Endodermal cell (in vitro differentiated cells): Measurements from ENCODE around the gene VAV3. TPM values are rescaled to one million over a fixed set of nuclear protein-coding genes. Genes with fewer than 3 reads are reported as not detected.

Experiments used
- DNase-seq: peaks from one replicate; pipeline ENCODE4 v3.0.0-alpha.2; 2017
- H3K27ac ChIP-seq: 2 replicates; pipeline ENCODE4 v1.5.1; 2013; ENCODE audit warnings: mild to moderate bottlenecking, low read depth, low read length, moderate library complexity
- H3K27me3 ChIP-seq: 2 replicates; pipeline ENCODE4 v1.6.1; 2013; ENCODE audit warnings: mild to moderate bottlenecking, low read length, moderate library complexity; ENCODE audit not compliant: insufficient read depth, control insufficient read depth, poor library complexity, severe bottlenecking
- H3K36me3 ChIP-seq: 2 replicates; pipeline ENCODE4 v1.7.0; 2013; ENCODE audit warnings: mild to moderate bottlenecking, low read length, moderate library complexity; ENCODE audit not compliant: control insufficient read depth, insufficient read depth
- H3K4me1 ChIP-seq: one replicate; pipeline ENCODE4 v1.7.0; 2013; ENCODE audit warnings: low read length; ENCODE audit not compliant: control insufficient read depth, insufficient read depth
- H3K4me3 ChIP-seq: 2 replicates; pipeline ENCODE4 v1.5.1; 2013; ENCODE audit warnings: mild to moderate bottlenecking, low read length, moderate library complexity
- H3K9ac ChIP-seq: 2 replicates; pipeline ENCODE4 v1.6.1; 2013; ENCODE audit warnings: mild to moderate bottlenecking, low read length, moderate library complexity; ENCODE audit not compliant: poor library complexity, severe bottlenecking; ENCODE audit errors: extremely low read depth
- H3K9me3 ChIP-seq: 2 replicates; pipeline ENCODE4 v1.6.1; 2013; ENCODE audit warnings: mild to moderate bottlenecking, low read length, moderate library complexity; ENCODE audit not compliant: control insufficient read depth
- H3K27ac Mint-ChIP-seq: 2 replicates; pipeline ENCODE4 v1.8.0; 2020; ENCODE audit warnings: mixed read lengths
- H3K27me3 Mint-ChIP-seq: 2 replicates; pipeline ENCODE4 v1.8.0; 2021; ENCODE audit warnings: mild to moderate bottlenecking, mixed read lengths; ENCODE audit not compliant: insufficient read depth
- H3K36me3 Mint-ChIP-seq: 2 replicates; pipeline ENCODE4 v1.8.0; 2020; ENCODE audit warnings: low read depth, mixed read lengths
- H3K4me1 Mint-ChIP-seq: 2 replicates; pipeline ENCODE4 v1.8.0; 2020; ENCODE audit warnings: mixed read lengths
- H3K4me3 Mint-ChIP-seq: 2 replicates; pipeline ENCODE4 v1.8.0; 2020; ENCODE audit warnings: mild to moderate bottlenecking, moderate library complexity, mixed read lengths
- H3K9me3 Mint-ChIP-seq: 2 replicates; pipeline ENCODE4 v1.8.0; 2020; ENCODE audit warnings: mild to moderate bottlenecking, mixed read lengths
- WGBS, 2 experiments: methylation state at CpG; one replicate each; pipeline versions ENCODE4 v1.1.5 to v1.1.7; 2013; ENCODE audit warnings: missing lambda C conversion rate in 2 of 2, mixed read lengths in 1 of 2; ENCODE audit not compliant: insufficient coverage in 1 of 2, insufficient read length in 1 of 2; 5-methylcytosine and 5-hydroxymethylcytosine counted together
- total RNA-seq, 2 donors: library from RNA; stranded (reverse); fragmentation: NEBNext Ultra II Directional in 1 of 2; extraction: Animal tissue kit (Norgen Biotek cat#: 25700) in 1 of 2; gene quantifications; 2 replicates in 1 of 2; 3 replicates in 1 of 2; pipeline ENCODE4 v1.2.1, GENCODE V29; 2021
- TF ChIP-seq, protein P1 (sequence below): fragments of 200-600 bp; sonication (generic); conservative IDR thresholded peaks from 2 replicates; pipeline ENCODE4 v1.5.0; 2021; ENCODE audit warnings: antibody characterized with exemption, mild to moderate bottlenecking

Gene VAV3
- total RNA-seq, 2 donors from 2014 or later, result 6.9 to 9.6 TPM

DNA sequence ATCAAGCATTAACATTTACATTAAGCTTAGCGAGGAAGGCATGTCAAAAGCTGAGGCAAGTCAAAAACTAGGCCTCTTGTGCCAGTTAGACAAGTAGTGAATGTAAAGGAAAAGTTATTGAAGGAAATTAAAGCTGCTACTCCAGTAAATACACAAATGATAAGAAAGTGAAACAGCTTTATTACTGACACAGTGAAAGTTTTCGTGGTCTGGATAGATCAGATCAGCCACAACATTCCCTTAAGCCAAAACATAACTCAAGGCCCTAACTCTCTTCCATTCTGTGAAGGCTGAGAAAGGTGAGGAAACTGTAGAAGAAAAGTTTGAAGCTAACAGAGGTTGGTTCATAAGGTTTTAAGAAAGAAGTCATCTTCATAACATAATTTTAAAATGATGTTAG is 131.9 kb downstream of the VAV3 start:
- Mint-ChIP-seq H3K4me1 (peaks cover 26% of the 10 kb centered on the region), H3K27ac (no peak overlapping the region), H3K36me3 (peaks cover 11% of the 10 kb centered on the region), H3K4me3 (no peak overlapping the region), H3K27me3 (no peaks in the 10 kb centered on the region), H3K9me3 (peaks cover 10% of the 10 kb centered on the region)
- WGBS, 2 experiments, result 91% methylated on average over 2 of the region's 2 CpGs; no CpG with 5 or more reads in 1 of the 2 experiments
- Histone ChIP-seq H3K4me1 (no peaks in the 10 kb centered on the region), H3K9ac (no peak overlapping the region), H3K36me3 (no peaks in the 10 kb centered on the region), H3K27ac (no peak overlapping the region), H3K4me3 (no peak overlapping the region), H3K27me3 (no peaks in the 10 kb centered on the region), H3K9me3 (no peaks in the 10 kb centered on the region)
- TF ChIP-seq, protein P1, sequence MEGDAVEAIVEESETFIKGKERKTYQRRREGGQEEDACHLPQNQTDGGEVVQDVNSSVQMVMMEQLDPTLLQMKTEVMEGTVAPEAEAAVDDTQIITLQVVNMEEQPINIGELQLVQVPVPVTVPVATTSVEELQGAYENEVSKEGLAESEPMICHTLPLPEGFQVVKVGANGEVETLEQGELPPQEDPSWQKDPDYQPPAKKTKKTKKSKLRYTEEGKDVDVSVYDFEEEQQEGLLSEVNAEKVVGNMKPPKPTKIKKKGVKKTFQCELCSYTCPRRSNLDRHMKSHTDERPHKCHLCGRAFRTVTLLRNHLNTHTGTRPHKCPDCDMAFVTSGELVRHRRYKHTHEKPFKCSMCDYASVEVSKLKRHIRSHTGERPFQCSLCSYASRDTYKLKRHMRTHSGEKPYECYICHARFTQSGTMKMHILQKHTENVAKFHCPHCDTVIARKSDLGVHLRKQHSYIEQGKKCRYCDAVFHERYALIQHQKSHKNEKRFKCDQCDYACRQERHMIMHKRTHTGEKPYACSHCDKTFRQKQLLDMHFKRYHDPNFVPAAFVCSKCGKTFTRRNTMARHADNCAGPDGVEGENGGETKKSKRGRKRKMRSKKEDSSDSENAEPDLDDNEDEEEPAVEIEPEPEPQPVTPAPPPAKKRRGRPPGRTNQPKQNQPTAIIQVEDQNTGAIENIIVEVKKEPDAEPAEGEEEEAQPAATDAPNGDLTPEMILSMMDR, result no peak
- no peak for DNase-seq

DNA sequence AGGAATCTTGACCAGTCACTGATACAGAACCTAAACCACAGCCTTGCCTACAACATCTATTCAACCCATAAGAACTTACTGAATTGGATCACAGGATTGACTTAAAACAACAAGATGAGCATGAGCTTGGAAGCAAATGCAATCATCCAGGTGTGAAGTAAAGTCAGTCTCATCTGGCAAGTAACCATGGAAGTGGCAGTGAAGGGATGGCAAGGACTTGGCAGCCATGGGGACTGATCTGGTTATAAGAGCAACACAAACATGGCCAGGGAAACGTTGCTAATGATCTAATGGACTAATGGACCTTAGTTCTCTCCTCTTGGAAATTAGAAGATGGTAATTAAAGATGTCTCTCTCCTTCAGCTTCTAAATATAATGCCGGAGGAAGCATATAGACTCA is 133.1 kb downstream of the VAV3 start:
- Mint-ChIP-seq H3K4me3 (no peak overlapping the region), H3K27me3 (no peaks in the 10 kb centered on the region), H3K4me1 (peaks cover 29% of the 10 kb centered on the region), H3K27ac (no peak overlapping the region), H3K36me3 (peaks cover under 1% of the 10 kb centered on the region), H3K9me3 (no peaks in the 10 kb centered on the region)
- Histone ChIP-seq H3K9me3 (no peaks in the 10 kb centered on the region), H3K9ac (no peak overlapping the region), H3K4me1 (no peaks in the 10 kb centered on the region), H3K4me3 (no peak overlapping the region), H3K27me3 (no peaks in the 10 kb centered on the region), H3K27ac (no peak overlapping the region), H3K36me3 (no peaks in the 10 kb centered on the region)
- TF ChIP-seq, protein P1, result no peak
- 62 to 95% methylated on average over 1 to 2 of the region's 2 CpGs for WGBS, 2 experiments
- no peak for DNase-seq

DNA sequence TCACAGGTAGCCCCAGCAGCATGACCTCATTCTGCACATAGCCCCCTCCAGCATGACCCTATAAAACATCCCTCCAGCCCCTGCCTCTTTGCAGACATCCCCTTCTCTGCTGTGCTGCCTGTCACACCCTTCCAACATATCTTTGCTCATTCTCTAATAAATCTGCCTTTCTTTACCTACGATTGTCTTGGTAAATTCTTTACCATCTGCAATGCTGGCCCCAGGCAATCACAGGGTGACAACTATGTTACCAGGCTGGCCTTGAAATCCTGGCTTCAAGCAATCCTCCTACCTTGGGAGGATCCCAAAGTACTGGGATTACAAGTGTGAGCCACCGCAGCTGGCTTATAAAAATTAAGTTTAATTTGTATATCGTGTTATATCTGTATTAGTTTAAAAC is 134.5 kb downstream of the VAV3 start:
- Histone ChIP-seq H3K9ac (no peak overlapping the region), H3K9me3 (no peaks in the 10 kb centered on the region), H3K4me1 (no peaks in the 10 kb centered on the region), H3K27me3 (no peaks in the 10 kb centered on the region), H3K36me3 (no peaks in the 10 kb centered on the region), H3K4me3 (no peak overlapping the region), H3K27ac (no peak overlapping the region)
- H3K4me3 Mint-ChIP-seq, result no peak overlapping the region
- H3K36me3 Mint-ChIP-seq, result no peaks in the 10 kb centered on the region
- H3K27me3 Mint-ChIP-seq, result no peaks in the 10 kb centered on the region
- no peak overlapping the region for H3K27ac Mint-ChIP-seq
- WGBS, 2 experiments, result 88 to 100% methylated on average over 1 to 3 of the region's 3 CpGs
- DNase-seq, result no peak
- H3K4me1 Mint-ChIP-seq, result peaks cover 30% of the 10 kb centered on the region
- TF ChIP-seq, protein P1, result no peak
- H3K9me3 Mint-ChIP-seq, result no peaks in the 10 kb centered on the region
